Lower lobe of right lung (tissue), 2 donors: ENCODE results near the gene PHEX. TPM values are rescaled to one million over a fixed set of nuclear protein-coding genes. Genes with fewer than 3 reads are reported as not detected.

Experiments
- ATAC-seq, 2 donors: fragments of 200-7000 bp; cut with Tn5 transposase; one replicate each; pipeline ENCODE4 v1.9.1; 2020 to 2022; ENCODE audit warnings: mild to moderate bottlenecking in 2 of 2, moderate library complexity in 2 of 2
- DNase-seq: peaks from one replicate; pipeline ENCODE4 v3.0.0-alpha.2; 2020
- H3K27ac ChIP-seq: fragments of 200-600 bp; one replicate; pipeline ENCODE4 v1.8.0; 2022
- H3K27me3 ChIP-seq: fragments of 200-600 bp; one replicate; pipeline ENCODE4 v1.8.0; 2022; ENCODE audit warnings: low read depth
- H3K36me3 ChIP-seq: fragments of 200-600 bp; one replicate; pipeline ENCODE4 v1.8.0; 2022; ENCODE audit warnings: mild to moderate bottlenecking
- H3K4me1 ChIP-seq: fragments of 200-600 bp; one replicate; pipeline ENCODE4 v1.8.0; 2022
- H3K4me3 ChIP-seq: fragments of 200-600 bp; one replicate; pipeline ENCODE4 v1.8.0; 2022; ENCODE audit warnings: mild to moderate bottlenecking
- H3K9me3 ChIP-seq: fragments of 200-600 bp; one replicate; pipeline ENCODE4 v1.8.0; 2022
- CTCF ChIP-seq: fragments of 200-600 bp; IDR thresholded peaks from one replicate; pipeline ENCODE4 v1.8.0; 2022; ENCODE audit warnings: antibody characterized with exemption, mild to moderate bottlenecking
- intact Hi-C: fragments of 100-400 bp; cut with DNase I; formaldehyde crosslinking; loops from one replicate; pipeline ENCODE4 v1.11.0; 2022
- total RNA-seq: library from RNA; stranded (reverse); fragmentation: NEBNext Ultra II Directional; extraction: Animal tissue kit (Norgen Biotek cat#: 25700); gene quantifications from one replicate; pipeline ENCODE4 v1.2.1, GENCODE V29; 2021
- donor health status: DM: no; HTN: yes; CAD: no; lungs with severe emphysema.

PHEX gene
- total RNA-seq, 1 donor from 2014 or later = 2.7 TPM

GRCh38 chrX:22060415-22061280 lies 28.5 kb downstream of the PHEX start:
- Histone ChIP-seq H3K9me3 (no peaks in the 10 kb centered on the region), H3K27me3 (no peaks in the 10 kb centered on the region), H3K4me3 (no peak overlapping the region), H3K27ac (no peak overlapping the region), H3K36me3 (no peaks in the 10 kb centered on the region), H3K4me1 (no peaks in the 10 kb centered on the region)
- intact Hi-C loops = no loop called here
- ATAC-seq (peak in 1 of 2 donors; percentile 37), DNase-seq (no peak)
- no peak for TF ChIP-seq CTCF

- no peaks in the 10 kb centered on the region for H3K36me3 ChIP-seq
- peak in 1 of 2 donors; percentile 36 for ATAC-seq
- H3K9me3 ChIP-seq = no peaks in the 10 kb centered on the region
- H3K4me1 ChIP-seq = no peaks in the 10 kb centered on the region
- intact Hi-C loops = no loop called here
- no peak for TF ChIP-seq CTCF
- DNase-seq = no peak
- no peak overlapping the region for H3K4me3 ChIP-seq
- H3K27ac ChIP-seq = no peak overlapping the region
- H3K27me3 ChIP-seq = no peaks in the 10 kb centered on the region
Observed at GRCh38 chrX:22063284-22063683, 31.2 kb downstream of the PHEX start.

- no peak for TF ChIP-seq CTCF
- Histone ChIP-seq H3K36me3 (no peaks in the 10 kb centered on the region), H3K4me3 (no peak overlapping the region), H3K9me3 (no peaks in the 10 kb centered on the region), H3K4me1 (no peaks in the 10 kb centered on the region), H3K27me3 (no peaks in the 10 kb centered on the region), H3K27ac (no peak overlapping the region)
- intact Hi-C loops = no loop called here
- ATAC-seq (no peak), DNase-seq (no peak)
Observed at GRCh38 chrX:22069586-22069985, 37.5 kb downstream of the PHEX start.

GRCh38 chrX:22073928-22074327 lies 41.8 kb downstream of the PHEX start:
- DNase-seq = no peak
- Histone ChIP-seq H3K4me1 (no peaks in the 10 kb centered on the region), H3K36me3 (no peaks in the 10 kb centered on the region), H3K4me3 (no peak overlapping the region), H3K27ac (no peak overlapping the region), H3K9me3 (no peaks in the 10 kb centered on the region), H3K27me3 (no peaks in the 10 kb centered on the region)
- no peak for ATAC-seq
- intact Hi-C loops = no loop called here
- TF ChIP-seq CTCF = no peak

GRCh38 chrX:22078117-22078516 lies 46.0 kb downstream of the PHEX start:
- ATAC-seq (no peak), DNase-seq (no peak)
- Histone ChIP-seq H3K27ac (no peak overlapping the region), H3K36me3 (no peaks in the 10 kb centered on the region), H3K4me3 (no peak overlapping the region), H3K9me3 (no peaks in the 10 kb centered on the region), H3K4me1 (no peaks in the 10 kb centered on the region), H3K27me3 (no peaks in the 10 kb centered on the region)
- TF ChIP-seq CTCF = no peak
- intact Hi-C loops = no loop called here
